RWPE2 (cell line): ENCODE results near the gene MAB21L3.
"Not testable (repeated sequence)": the region's sequence is repeated elsewhere in the genome, so short reads cannot be mapped to it uniquely, and the experiment has no call there.

ENCODE experiments used
- ATAC-seq: fragments of 200-7000 bp; cut with Tn5 transposase; 3 replicates; pipeline ENCODE4 v1.9.1; 2021; ENCODE audit warnings: low read depth
- DNase-seq: peaks from one replicate; pipeline ENCODE4 v3.0.0-alpha.2; 2020; ENCODE audit warnings: low spot score
- H3K27ac ChIP-seq: fragments of 450-650 bp; 2 replicates; pipeline ENCODE4 v1.5.1; 2017; ENCODE audit warnings: mild to moderate bottlenecking; ENCODE audit not compliant: poor library complexity, severe bottlenecking
- H3K27me3 ChIP-seq: fragments of 250-450 bp; sonication (Bioruptor Pico); 2 replicates; pipeline ENCODE4 v1.5.1; 2021; ENCODE audit warnings: mild to moderate bottlenecking, moderate library complexity; ENCODE audit not compliant: insufficient read depth, poor library complexity, severe bottlenecking
- H3K36me3 ChIP-seq: fragments of 250-450 bp; sonication (Bioruptor Pico); 2 replicates; pipeline ENCODE4 v1.5.1; 2020; ENCODE audit warnings: low read depth, mild to moderate bottlenecking, moderate library complexity
- H3K4me1 ChIP-seq: fragments of 250-450 bp; sonication (Bioruptor Pico); 2 replicates; pipeline ENCODE4 v1.5.1; 2021; ENCODE audit warnings: mild to moderate bottlenecking, moderate library complexity; ENCODE audit not compliant: insufficient read depth, poor library complexity, severe bottlenecking
- H3K4me3 ChIP-seq: fragments of 250-450 bp; sonication (Bioruptor Pico); 2 replicates; pipeline ENCODE4 v1.5.1; 2021; ENCODE audit warnings: mild to moderate bottlenecking, moderate library complexity; ENCODE audit not compliant: severe bottlenecking
- H3K9me3 ChIP-seq: fragments of 250-450 bp; sonication (Bioruptor Pico); 2 replicates; pipeline ENCODE4 v1.5.1; 2021; ENCODE audit warnings: mild to moderate bottlenecking, moderate library complexity; ENCODE audit not compliant: severe bottlenecking
- TF ChIP-seq, protein P1 (sequence below): fragments of 450-650 bp; IDR thresholded peaks from one replicate; pipeline ENCODE4 v1.5.1; 2017; ENCODE audit warnings: mild to moderate bottlenecking, moderate library complexity; ENCODE audit not compliant: poor library complexity, severe bottlenecking

MAB21L3 gene

DNA sequence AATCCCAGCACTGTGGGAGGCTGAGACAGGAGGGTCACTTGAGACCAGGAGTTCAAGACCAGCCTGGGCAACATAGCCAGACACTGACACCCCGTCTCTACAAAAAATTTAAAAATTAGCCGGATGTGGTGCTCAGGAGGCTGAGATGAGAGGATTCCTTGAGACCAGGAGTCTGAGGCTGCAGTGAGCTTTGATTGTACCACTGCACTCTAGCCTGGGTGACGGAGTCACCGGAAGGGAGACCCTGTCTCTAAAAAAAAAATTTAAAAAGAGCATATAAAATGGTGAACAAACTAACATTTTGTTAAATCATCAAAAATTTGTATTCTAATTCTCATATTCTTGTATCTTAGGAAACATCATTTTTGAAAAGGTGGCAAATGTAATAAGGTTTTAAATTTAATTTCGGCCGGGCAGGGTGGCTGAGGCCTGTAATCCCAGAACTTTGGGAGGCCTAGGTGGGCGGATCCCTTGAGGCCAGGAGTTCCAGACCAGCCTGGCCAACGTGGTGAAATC lies 27.1 kb downstream of the MAB21L3 start:
- H3K27ac ChIP-seq = no peak overlapping the region
- H3K36me3 ChIP-seq = no peaks in the 10 kb centered on the region
- ATAC-seq = no peak
- TF ChIP-seq, protein P1, sequence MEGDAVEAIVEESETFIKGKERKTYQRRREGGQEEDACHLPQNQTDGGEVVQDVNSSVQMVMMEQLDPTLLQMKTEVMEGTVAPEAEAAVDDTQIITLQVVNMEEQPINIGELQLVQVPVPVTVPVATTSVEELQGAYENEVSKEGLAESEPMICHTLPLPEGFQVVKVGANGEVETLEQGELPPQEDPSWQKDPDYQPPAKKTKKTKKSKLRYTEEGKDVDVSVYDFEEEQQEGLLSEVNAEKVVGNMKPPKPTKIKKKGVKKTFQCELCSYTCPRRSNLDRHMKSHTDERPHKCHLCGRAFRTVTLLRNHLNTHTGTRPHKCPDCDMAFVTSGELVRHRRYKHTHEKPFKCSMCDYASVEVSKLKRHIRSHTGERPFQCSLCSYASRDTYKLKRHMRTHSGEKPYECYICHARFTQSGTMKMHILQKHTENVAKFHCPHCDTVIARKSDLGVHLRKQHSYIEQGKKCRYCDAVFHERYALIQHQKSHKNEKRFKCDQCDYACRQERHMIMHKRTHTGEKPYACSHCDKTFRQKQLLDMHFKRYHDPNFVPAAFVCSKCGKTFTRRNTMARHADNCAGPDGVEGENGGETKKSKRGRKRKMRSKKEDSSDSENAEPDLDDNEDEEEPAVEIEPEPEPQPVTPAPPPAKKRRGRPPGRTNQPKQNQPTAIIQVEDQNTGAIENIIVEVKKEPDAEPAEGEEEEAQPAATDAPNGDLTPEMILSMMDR = no peak
- H3K4me3 ChIP-seq = no peak overlapping the region
- no peak for DNase-seq
- H3K27me3 ChIP-seq = no peaks in the 10 kb centered on the region
- H3K9me3 ChIP-seq = no peaks in the 10 kb centered on the region
- no peaks in the 10 kb centered on the region for H3K4me1 ChIP-seq

DNA sequence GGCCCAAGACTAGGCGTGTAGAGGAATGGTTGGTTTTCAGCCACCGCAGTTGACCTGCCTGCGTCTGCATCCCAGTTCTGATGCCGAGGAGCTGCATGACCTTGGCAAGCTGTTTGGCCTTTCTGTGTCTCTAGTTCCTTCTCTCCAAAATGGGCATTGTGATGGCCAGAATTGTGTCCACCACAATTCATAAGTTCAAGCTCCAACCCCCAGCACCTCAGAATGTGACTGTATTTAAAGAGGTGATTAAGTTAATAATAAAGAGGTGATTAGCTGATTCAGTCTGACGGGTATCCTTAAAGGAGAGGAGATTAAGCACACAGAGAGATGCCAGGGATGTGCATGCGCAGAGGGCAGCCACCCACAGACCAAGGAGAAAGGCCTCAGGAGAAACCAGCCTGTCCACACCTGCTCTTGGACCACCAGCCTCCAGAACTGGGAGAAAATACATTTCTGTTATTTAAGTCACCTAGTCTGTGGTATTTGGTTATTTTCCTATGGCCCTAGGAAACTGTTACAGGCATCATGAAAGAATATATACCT lies 28.5 kb downstream of the MAB21L3 start:
- Histone ChIP-seq H3K36me3 (no peaks in the 10 kb centered on the region), H3K27ac (no peak overlapping the region), H3K4me1 (no peaks in the 10 kb centered on the region), H3K9me3 (peaks cover 9% of the 10 kb centered on the region), H3K27me3 (no peaks in the 10 kb centered on the region), H3K4me3 (no peak overlapping the region)
- TF ChIP-seq, protein P1 = no peak
- ATAC-seq = no peak
- DNase-seq = no peak

DNA sequence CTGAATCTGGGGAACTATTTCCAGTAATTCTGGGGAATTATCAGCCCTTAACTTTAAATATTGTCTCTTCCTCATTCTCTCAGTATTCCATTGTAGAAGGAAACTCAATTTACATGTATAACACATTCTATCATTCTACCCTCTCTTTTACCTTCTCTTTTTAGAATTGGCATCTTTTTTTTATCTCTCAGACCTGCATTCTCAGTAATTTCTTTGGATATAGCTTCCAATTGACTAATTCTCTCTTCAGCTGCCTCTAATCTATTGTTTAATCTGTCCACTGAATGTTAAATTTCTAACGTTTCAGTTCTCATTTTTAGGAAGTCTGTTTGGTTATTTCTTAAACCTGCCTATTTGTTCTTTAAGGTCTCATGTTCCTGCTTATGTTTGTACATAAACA lies 33.0 kb downstream of the MAB21L3 start:
- no peaks in the 10 kb centered on the region for H3K4me1 ChIP-seq
- H3K27me3 ChIP-seq = no peaks in the 10 kb centered on the region
- H3K27ac ChIP-seq = no peak overlapping the region
- no peaks in the 10 kb centered on the region for H3K36me3 ChIP-seq
- no peak overlapping the region for H3K4me3 ChIP-seq
- ATAC-seq (no peak), DNase-seq (no peak)
- TF ChIP-seq, protein P1 = no peak
- peaks cover 9% of the 10 kb centered on the region for H3K9me3 ChIP-seq

DNA sequence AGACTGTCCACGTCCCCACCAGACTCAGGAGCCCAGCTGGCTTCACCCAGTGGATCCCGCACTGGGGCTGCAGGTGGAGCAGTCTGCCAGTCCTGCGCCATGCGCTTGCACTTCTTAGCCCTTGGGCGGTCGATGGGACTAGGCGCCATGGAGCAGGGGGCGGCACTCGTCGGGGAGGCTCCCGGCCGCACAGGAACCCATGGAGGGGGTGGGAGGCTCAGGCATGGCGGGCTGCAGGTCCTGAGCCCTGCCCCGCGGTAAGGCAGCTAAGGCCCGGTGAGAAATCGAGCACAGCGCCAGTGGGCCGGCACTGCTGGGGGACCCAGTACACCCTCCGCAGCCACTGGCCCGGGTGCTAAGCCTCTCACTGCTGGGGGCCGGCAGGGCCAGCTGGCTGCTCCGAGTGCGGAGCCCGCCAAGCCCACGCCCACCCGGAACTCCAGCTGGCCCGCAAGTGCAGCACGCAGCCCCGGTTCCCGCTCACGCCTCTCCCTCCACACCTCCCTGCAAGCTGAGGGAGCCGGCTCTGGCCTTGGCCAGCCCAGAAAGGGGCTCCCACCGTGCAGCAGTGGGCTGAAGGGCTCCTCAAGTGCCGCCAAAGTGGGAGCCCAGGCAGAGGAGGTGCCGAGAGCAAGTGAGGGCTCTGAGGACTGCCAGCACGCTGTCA lies 35.4 kb downstream of the MAB21L3 start:
- DNase-seq = not testable (repeated sequence)

DNA sequence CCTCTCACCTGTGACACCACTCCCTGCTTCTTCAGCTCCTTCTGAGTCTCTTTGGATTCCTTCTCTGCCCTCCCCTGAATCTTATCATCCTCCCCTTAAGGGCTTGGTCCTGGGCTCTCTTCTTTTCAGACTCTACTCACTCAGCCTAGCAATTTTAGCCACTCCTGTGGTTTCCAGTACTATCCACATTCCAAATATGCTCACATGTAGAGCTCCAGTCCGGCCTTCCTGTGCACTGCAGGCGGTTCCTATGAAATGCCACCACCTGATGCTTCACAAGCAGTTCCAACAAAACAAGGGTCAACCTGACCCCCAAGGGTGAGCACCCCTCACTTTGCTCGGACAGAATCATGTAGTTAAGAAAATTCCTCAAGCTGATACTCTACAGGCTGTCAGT lies 35.9 kb downstream of the MAB21L3 start:
- Histone ChIP-seq H3K27ac (no peak overlapping the region), H3K27me3 (no peaks in the 10 kb centered on the region), H3K4me3 (no peak overlapping the region), H3K36me3 (no peaks in the 10 kb centered on the region), H3K9me3 (peaks cover 9% of the 10 kb centered on the region), H3K4me1 (no peaks in the 10 kb centered on the region)
- TF ChIP-seq, protein P1 = no peak
- DNase-seq (no peak), ATAC-seq (no peak)

More for the DNA sequence above, 35.4 kb downstream of the MAB21L3 start:
- not testable (repeated sequence) for H3K4me3 ChIP-seq, H3K27me3 ChIP-seq, H3K4me1 ChIP-seq, H3K36me3 ChIP-seq, H3K27ac ChIP-seq, H3K9me3 ChIP-seq, ATAC-seq
